ENCODE measurements around the gene CAMK2B. TPM values are rescaled to one million over a fixed set of nuclear protein-coding genes. Genes with fewer than 3 reads are reported as not detected.

The CAMK2B gene
- polyA plus RNA-seq, 1 donor (not counting 4 experiments of a cell fraction or from before 2014, with no cell fraction given): 0.25 TPM

- no peaks in the 10 kb centered on the region for H4K20me1 ChIP-seq (ENCODE audit: control insufficient read depth, extremely low read depth, insufficient read depth, low read length)
- DNase-seq (ENCODE audit: low read depth, low spot score) (no peak), FAIRE-seq (no peak)
- H3K4me3 ChIP-seq (ENCODE audit: control insufficient read depth in 2 of 3, extremely low read depth in 1 of 3, insufficient read depth in 2 of 3, low read depth in 1 of 3, low read length in 3 of 3): no peak overlapping the region
- dilution Hi-C loops (cut with MboI; ENCODE audit: extremely low pct_ligation_motif_present, low sequenced_read_pairs): no loop called here
- no peak overlapping the region for H2AFZ ChIP-seq (ENCODE audit: control insufficient read depth, low read length)
- H3K36me3 ChIP-seq (ENCODE audit: control insufficient read depth in 2 of 2, extremely low read depth in 1 of 2, insufficient read depth in 2 of 2, low read length in 2 of 2): no peaks in the 10 kb centered on the region
- H3K27ac ChIP-seq (ENCODE audit: control insufficient read depth, insufficient read depth, low read length): no peak overlapping the region
- H3K4me1 ChIP-seq (ENCODE audit: control insufficient read depth, extremely low read depth, insufficient read depth, low read length): no peaks in the 10 kb centered on the region
- no peak overlapping the region for H3K4me2 ChIP-seq (ENCODE audit: control insufficient read depth, extremely low read depth, insufficient read depth, low read depth, low read length)
- peaks cover 13% of the 10 kb centered on the region for H3K27me3 ChIP-seq (ENCODE audit: control insufficient read depth, extremely low read depth, insufficient read depth, low read length)
- no peaks in the 10 kb centered on the region for H3K79me2 ChIP-seq (ENCODE audit: control insufficient read depth, insufficient read depth, low read length)
- H3K9ac ChIP-seq (ENCODE audit: control insufficient read depth, extremely low read depth, insufficient read depth, low read length): no peak overlapping the region
- no peaks in the 10 kb centered on the region for H3K9me1 ChIP-seq (ENCODE audit: control insufficient read depth, extremely low read depth, insufficient read depth, low read length)
- TF ChIP-seq EZH2 (IDR thresholded peaks at IDR 0.05; ENCODE audit: low read length) (no peak), CTCF (optimal IDR thresholded peaks at IDR 0.05 in 1 of 3, IDR thresholded peaks at IDR 0.05 in 1 of 3, conservative IDR thresholded peaks at IDR 0.05 in 1 of 3; ENCODE audit: extremely low read depth in 1 of 3, insufficient read depth in 2 of 3, low read length in 3 of 3) (no peak)
- no peaks in the 10 kb centered on the region for H3K9me3 ChIP-seq (ENCODE audit: control insufficient read depth, low read depth, low read length)
Measured at GRCh38 chr7:44279286-44279685, 46.1 kb downstream of the CAMK2B start.

DNA sequence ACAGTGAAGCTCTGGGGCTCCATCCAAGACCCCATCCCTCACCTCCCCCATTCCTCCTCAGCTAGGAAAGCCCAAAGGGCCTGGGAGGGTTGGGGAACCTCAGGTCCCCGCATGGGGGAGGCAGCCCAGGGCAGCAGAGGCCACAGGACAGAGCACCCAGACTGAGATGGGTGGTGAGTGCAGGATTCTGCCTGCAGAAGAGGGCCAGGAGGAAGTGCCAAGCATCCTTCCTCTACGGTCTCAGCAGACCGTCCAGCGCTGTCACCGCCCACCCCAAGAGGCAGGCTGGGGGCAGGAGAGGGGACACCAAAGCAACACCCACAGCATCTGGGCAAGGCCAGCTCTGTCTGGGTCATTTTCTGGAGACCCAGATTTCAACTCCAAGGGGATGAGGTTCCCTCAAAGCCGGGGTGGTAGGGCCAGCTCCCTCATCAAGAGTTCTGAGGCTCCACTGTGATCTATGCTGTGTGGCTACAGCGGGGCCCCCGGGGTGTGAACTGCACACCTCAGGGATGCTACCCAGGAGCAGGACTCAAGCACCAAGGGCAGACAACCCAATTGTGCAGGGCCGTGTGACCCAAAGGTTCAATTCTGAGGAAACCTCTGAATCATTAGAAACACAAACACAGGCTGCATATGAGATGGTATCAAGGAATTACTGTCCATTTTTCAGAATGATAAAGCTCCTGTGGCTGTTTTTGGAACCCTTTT, 46.8 kb downstream of the CAMK2B start:
- TF ChIP-seq EZH2 (IDR thresholded peaks at IDR 0.05; ENCODE audit: low read length) (no peak), CTCF (optimal IDR thresholded peaks at IDR 0.05 in 1 of 3, IDR thresholded peaks at IDR 0.05 in 1 of 3, conservative IDR thresholded peaks at IDR 0.05 in 1 of 3; ENCODE audit: extremely low read depth in 1 of 3, insufficient read depth in 2 of 3, low read length in 3 of 3) (no peak)
- DNase-seq (ENCODE audit: low read depth, low spot score): no peak
- H3K4me1 ChIP-seq (ENCODE audit: control insufficient read depth, extremely low read depth, insufficient read depth, low read length): no peaks in the 10 kb centered on the region
- H3K27ac ChIP-seq (ENCODE audit: control insufficient read depth, insufficient read depth, low read length): no peak overlapping the region
- no peak overlapping the region for H3K4me2 ChIP-seq (ENCODE audit: control insufficient read depth, extremely low read depth, insufficient read depth, low read depth, low read length)
- H3K4me3 ChIP-seq (ENCODE audit: control insufficient read depth in 2 of 3, extremely low read depth in 1 of 3, insufficient read depth in 2 of 3, low read depth in 1 of 3, low read length in 3 of 3): no peak overlapping the region
- no peaks in the 10 kb centered on the region for H3K9me1 ChIP-seq (ENCODE audit: control insufficient read depth, extremely low read depth, insufficient read depth, low read length)
- no peak for FAIRE-seq
- H3K9ac ChIP-seq (ENCODE audit: control insufficient read depth, extremely low read depth, insufficient read depth, low read length): no peak overlapping the region
- peaks cover 14% of the 10 kb centered on the region for H3K27me3 ChIP-seq (ENCODE audit: control insufficient read depth, extremely low read depth, insufficient read depth, low read length)
- no peaks in the 10 kb centered on the region for H3K36me3 ChIP-seq (ENCODE audit: control insufficient read depth in 2 of 2, extremely low read depth in 1 of 2, insufficient read depth in 2 of 2, low read length in 2 of 2)
- H3K79me2 ChIP-seq (ENCODE audit: control insufficient read depth, insufficient read depth, low read length): no peaks in the 10 kb centered on the region
- H2AFZ ChIP-seq (ENCODE audit: control insufficient read depth, low read length): no peak overlapping the region
- H3K9me3 ChIP-seq (ENCODE audit: control insufficient read depth, low read depth, low read length): no peaks in the 10 kb centered on the region
- dilution Hi-C loops (cut with MboI; ENCODE audit: extremely low pct_ligation_motif_present, low sequenced_read_pairs): no loop called here
- H4K20me1 ChIP-seq (ENCODE audit: control insufficient read depth, extremely low read depth, insufficient read depth, low read length): no peaks in the 10 kb centered on the region
